ENCODE data around the gene WIPF2.

Gene WIPF2, protein sequence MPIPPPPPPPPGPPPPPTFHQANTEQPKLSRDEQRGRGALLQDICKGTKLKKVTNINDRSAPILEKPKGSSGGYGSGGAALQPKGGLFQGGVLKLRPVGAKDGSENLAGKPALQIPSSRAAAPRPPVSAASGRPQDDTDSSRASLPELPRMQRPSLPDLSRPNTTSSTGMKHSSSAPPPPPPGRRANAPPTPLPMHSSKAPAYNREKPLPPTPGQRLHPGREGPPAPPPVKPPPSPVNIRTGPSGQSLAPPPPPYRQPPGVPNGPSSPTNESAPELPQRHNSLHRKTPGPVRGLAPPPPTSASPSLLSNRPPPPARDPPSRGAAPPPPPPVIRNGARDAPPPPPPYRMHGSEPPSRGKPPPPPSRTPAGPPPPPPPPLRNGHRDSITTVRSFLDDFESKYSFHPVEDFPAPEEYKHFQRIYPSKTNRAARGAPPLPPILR
- 48.0 to 70.2 reads per million in 2 experiments for total RNA-seq

DNA sequence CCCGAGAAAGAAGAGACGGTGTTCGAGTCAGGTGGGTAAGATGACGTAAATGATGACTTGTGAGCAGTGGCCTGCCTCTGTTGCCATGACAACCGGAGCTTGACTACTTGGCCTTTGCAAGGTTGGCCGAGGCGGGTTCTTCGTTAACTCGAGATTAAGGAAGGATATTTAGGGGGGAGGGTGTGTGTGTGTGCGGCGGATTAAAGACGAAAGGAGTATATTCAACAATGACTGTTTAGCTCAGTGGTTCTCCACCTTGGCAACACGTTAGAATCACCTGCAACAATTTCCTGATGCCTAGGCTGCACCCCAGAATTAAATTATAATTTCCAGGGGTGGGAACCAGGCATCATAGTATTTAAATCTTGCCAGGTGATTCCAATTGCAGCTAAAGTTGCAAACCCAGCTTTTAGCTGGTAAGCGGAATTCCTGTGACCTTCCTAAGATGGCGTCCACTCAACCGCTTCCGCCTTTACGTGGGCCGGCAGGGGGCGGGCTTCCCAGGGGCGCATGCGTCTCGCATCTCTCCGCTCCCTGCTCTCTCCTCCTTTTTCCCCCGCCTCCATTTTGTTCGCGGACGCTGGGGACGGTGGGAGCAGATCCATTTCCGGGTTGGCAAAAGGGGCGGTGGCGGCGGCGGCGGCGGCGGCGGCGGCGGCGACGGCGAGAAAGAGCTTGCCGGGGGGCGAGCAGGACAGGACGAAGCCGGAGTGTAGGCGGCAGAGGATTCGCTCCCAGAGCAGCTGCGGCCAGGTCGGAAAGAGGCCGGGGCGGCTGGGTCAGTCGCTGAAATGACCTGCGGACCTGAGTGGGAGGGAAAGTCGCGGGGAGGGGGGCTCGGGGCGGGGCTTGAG lies at the start of gene WIPF2:
Gene WIPF2 (plus strand): TSS at position 565 of the 854 bp plus-strand sequence. CDS start 37,156 bp downstream, outside the sequence.
- peak; percentile 94 for DNase-seq (ENCODE audit: low read depth)

DNA sequence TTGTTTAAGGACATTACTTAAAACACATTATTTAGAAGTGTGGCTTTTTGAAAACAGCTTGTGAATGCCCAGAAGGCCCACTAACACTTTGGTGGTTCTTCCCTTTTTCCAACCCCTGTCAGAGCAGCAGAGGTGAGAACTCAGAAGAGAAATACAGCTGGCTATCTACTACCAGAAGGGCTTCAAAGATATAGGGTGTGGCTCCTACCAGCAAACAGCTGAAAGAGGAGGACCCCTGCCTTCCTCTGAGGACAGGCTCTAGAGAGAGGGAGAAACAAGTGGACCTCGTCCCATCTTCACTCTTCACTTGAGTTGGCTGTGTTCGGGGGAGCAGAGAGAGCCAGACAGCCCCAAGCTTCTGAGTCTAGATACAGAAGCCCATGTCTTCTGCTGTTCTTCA lies 48.8 kb upstream of the WIPF2 start:
- DNase-seq (ENCODE audit: low read depth), result no peak

DNA sequence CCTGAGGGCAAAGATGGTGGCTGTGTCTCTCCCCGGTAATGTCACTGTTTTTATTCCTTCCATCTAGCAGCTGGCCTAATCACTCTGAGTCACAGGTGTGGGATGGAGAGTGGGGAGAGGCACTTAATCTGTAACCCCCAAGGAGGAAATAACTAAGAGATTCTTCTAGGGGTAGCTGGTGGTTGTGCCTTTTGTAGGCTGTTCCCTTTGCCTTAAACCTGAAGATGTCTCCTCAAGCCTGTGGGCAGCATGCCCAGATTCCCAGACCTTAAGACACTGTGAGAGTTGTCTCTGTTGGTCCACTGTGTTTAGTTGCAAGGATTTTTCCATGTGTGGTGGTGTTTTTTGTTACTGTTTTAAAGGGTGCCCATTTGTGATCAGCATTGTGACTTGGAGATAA lies 47.4 kb upstream of the WIPF2 start:
- no peak for DNase-seq (ENCODE audit: low read depth)

DNA sequence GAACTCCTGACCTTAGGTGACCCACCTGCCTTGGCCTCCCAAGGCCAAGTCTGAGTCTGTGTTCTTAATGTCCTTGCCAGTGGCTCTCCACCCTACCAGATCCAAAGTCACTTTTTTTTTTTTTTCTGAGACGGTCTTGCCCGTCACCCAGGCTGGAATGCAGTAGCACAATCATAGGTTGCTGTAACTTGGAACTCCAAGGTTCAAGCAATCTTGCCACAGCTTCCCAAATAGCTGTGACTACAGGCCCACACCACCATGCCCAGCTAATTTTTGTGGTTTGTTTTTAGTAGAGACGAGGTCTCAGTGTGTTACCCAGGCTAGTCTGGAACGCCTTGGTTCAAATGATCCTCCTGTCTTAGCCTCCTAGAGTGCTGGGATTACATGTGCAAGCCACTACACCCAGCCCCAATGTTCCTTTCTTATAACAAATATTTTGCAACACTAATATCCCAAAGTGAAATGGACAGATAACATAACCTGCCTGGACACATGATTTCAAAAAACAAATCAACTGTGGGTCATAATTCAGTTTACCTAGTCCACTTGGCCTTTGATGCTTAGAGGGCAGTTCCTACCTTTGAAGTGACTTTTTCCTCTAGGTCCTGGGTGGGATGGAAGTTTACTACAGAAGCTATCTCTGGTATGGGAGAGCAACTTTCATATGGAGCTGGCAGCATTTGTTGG lies 45.9 kb upstream of the WIPF2 start:
- no peak for DNase-seq (ENCODE audit: low read depth)

DNA sequence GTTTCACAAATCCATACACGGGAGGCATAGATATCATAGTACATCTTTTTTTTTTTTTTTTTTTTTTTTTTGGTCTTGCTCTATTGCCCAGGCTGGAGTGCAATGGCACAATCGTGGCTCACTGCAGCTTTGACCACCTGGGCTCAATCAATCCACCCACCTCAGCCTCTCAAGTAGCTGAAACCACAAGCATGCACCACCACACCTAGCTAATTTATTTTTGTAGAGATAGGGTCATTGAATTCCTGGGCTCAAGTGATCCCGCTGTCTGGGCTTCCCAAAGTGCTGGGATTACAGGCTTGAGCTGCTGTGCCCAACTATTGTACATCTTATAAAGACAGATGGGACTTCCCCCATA lies 45.3 kb upstream of the WIPF2 start:
- DNase-seq (ENCODE audit: low read depth), result no peak

DNA sequence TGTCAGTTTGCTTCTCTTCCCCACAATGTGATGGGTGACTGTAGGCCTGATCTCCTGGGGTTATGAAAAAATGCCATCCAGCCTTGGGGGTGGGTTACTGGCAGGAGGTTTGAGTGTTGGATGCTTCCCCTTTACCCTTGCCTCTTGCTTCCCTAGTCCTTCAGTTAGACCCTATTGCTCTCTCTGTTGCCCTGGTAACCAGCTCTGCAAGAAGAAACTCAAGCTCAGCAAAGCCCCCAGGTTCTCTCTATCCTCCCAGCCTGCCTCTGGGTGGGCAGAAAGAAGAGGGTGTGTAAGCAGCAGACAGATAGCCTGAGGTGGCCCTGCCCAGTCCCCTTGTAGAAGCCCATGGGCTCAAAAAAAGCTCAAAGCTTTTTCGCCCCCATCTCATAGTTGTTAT lies 44.6 kb upstream of the WIPF2 start:
- DNase-seq (ENCODE audit: low read depth), result no peak

DNA sequence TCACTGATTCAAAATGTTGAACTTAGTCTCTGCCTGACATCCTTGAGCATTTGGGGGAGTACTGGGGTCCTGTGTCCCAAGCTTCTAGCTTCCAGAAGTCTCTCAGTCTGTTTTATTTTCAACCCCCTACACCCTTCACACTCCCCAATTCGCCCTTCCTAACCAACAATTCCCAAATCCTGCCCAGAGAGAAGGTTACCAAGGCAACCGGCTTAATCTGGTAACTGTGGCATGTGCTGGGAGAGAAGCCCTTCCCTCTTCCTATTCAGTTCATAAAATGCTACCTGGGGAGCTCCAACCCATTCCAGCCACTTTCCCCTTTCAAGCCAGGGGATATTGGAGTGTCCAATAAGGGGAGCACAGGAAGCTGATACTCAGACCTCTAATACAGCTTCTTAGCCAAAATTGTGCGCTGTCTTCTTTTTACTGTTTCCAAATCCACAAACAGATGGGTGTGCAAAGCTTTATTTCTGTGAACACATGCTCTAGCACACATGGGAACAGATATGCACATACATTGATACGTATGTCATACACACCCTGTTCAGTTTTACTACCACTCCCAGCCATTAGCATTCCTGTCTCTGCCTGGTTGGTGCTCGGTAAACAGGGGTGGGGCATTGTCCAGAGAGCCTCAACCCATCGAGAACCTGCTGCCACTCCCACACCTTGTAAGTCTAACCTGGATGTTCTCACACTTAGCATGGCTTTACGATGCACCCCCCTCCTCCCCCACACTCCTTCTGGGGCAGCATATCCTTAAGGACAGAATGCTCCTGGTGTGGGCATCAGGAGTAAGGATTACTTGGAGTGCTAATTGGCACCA lies 43.0 kb upstream of the WIPF2 start:
- DNase-seq (ENCODE audit: low read depth), result no peak

DNA sequence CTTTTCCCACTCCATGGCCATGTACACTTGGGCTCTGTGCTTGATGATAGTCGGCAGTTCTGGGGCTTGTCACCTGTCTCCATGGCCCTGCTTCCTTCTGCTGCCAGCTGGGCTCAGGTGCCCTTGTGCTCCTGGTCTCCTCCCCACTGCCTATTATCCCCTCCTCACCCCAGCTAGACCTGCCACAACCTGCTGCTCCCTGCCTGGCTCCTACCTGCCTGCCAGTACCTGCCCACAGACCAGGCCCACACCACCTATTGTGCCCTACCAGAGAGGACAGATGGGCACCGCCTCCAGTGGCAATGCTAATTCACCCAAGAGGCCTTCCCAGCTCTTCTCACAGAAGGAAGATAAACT lies 42.4 kb upstream of the WIPF2 start:
- no peak for DNase-seq (ENCODE audit: low read depth)

DNA sequence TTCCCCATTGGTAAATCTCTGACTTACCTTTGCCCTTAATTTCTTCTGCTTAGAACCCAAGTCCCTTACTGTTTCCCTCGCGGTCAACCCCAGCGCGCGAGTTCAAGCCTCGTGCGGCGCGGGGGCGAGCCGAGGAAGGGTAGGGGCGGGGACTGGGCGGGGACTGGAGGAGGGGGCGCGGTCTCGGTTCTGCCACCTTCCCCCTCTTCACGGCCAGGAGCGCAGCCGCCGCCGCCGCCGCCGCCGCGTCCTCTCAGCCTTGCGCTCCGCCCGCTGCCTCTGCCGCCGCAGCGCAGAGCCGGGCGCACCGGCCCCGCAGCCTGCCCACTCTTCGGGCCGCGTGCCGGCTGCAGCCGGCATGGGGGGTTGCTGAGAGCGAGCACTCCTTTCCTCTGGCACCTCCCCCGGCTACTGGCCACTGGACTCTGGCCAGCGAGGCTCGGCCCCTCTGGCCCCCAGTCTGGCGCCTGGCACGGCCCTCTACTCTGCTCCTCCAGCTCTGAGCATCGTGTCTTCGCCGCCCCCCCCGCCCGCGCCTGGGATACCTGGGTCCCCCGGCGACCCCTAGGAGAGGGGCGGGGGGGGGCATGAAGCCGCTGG lies 41.7 kb upstream of the WIPF2 start, which contains the start of gene RAPGEFL1:
Gene RAPGEFL1 (plus strand): TSS at position 196 of the 600 bp plus-strand sequence. CDS start 392 bp downstream, at position 588.
- DNase-seq (ENCODE audit: low read depth), result peak; percentile 76

DNA sequence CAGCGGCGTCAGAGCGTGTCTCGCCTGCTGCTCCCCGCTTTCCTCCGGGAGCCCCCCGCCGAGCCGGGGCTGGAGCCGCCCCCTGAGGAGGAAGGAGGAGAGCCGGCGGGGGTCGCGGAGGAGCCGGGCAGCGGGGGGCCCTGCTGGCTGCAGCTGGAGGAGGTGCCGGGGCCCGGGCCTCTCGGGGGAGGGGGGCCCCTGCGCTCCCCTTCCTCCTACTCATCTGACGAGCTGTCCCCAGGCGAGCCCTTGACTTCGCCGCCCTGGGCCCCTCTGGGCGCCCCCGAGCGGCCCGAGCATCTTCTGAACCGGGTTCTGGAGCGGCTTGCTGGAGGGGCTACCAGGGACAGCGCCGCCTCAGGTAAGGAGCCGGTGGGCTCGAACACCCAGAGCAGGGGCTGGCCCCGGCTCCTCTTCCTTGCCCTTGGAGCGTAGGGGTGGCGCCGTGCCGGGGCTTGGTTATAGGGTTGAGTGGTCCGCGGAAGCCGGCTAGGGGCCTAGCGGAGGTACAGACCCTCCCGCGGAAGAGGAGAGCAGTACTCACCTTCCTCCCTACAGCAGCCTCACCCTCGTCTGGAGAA lies 41.0 kb upstream of the WIPF2 start:
- no peak for DNase-seq (ENCODE audit: low read depth)

DNA sequence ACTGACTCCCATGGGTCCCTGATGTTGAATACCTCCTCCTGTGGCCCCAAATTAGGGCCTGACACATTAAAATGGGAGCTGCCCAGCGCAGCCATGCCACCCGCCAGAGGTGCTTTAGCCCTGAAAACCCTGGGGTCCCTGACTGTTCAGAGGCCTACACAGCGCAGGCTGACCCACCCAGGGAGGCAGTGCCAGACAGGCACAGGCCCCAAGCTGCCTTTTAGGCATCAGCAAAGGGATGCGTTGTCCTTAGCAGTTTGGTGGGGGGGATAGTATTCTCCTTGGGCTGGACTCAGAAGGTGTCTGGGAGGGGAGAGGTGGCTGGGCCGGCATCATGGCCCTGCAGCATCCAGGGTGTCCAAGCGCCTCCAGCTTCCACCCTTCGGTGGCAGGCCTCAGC lies 40.4 kb upstream of the WIPF2 start:
- DNase-seq (ENCODE audit: low read depth), result no peak

DNA sequence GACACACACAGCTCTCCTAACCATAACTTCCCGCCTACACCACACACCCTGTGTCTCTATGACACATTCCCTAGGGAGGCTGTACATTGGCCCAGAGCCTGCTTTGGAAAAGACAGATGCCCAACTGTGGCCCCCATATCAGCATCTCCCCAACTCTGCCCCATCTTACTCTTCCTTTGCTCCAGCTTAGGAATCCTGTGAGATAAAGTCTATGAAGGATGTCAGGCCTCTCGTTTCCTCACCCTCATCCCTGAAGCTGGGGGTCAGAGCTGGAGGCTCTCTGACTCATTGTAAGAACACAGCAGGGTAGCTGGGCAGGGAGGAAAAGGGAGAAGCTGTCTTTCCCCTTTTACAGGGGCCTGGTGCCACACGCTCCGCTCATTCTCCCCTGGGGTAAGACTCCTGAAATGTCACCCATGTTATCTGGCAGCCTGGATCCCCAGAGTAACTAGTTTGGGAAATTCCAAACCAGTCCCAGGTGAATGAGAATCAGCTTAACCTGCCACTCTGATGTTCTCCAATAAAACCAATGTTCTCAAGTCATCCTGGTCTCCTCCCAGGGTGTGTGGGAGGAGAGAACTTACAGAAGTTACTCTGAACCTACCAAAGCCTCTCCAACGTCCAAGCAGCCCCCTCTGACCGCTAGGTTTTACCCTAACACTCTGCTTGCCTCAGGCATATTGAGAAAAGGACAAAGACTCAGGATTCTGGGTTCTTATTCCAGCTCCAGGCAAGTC lies 39.0 kb upstream of the WIPF2 start:
- DNase-seq (ENCODE audit: low read depth), result no peak

DNA sequence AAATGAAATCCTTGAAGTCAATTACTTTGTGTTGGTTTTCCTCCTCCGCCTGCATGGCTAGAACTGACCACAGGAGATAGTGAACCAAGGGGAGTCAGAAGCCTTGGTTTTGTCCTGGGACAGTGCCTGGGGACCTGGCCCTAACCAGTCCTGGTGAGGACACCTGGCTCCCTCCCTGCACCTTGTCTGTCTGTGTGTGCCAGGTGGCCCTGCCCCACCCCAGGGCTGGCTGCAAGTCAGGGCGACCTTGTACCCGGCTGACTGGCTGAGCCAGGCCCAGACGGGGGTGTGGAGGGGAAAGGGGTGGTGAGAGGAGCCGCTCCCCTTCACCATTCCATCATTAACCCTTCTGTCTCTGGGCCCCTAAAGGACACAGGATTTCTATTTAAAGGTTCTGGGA lies 38.4 kb upstream of the WIPF2 start:
- DNase-seq (ENCODE audit: low read depth), result no peak

DNA sequence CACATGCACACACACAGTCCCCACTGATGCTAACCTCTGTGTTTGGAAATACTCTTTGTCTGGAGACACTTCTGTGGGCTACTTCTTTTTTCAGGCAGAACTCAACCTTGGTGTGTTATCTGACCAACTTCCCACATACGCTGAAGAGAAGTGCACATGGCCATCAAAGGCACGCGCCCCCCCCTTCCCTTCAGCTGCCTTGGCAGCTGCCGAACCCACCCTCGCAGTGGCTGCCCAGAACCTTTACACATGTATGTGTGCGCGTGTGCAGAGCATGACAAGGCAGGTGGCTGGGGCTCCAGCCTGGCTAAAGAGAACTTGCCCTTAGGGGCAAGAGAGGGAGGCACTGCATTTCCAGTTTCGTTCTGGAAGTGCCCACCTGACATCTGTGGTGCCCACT lies 37.9 kb upstream of the WIPF2 start:
- no peak for DNase-seq (ENCODE audit: low read depth)

DNA sequence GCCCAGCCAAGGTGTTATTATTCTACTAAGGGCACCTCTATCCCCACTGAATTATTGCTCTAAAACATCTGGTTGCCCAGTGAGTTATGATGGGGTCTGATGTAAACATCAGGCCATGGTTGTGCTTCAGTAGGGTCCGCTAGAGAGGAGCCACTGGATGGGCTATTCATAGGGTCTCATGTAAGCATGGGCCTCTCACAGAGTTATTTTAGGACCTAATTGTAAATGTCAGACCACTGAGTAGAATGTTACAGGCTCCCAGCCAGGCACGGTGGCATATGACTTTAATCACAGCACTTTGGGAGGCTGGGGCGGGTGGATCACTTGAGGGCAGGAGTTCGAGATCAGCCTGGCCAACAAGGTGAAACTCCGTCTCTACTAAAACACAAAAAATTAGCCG lies 36.5 kb upstream of the WIPF2 start:
- DNase-seq (ENCODE audit: low read depth), result no peak

DNA sequence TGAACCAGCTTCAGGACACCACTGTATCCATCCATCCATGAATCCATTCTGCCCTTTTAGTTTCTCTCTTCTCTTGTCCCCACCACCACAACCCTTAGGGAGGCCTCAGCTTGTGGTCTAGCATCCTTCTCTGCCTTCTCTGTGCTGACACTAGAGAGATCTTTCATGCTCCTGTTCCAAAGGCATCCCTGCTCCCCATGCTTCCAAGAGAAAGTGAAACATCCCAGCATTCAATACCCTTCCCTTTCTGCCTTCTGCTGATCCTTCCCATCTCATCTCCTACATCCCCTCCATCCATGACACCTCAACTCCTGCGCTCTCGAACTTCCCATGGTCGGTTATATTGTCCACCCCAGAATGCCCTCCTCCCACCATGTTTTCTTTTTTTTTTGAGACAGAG lies 31.9 kb upstream of the WIPF2 start:
- DNase-seq (ENCODE audit: low read depth), result no peak

DNA sequence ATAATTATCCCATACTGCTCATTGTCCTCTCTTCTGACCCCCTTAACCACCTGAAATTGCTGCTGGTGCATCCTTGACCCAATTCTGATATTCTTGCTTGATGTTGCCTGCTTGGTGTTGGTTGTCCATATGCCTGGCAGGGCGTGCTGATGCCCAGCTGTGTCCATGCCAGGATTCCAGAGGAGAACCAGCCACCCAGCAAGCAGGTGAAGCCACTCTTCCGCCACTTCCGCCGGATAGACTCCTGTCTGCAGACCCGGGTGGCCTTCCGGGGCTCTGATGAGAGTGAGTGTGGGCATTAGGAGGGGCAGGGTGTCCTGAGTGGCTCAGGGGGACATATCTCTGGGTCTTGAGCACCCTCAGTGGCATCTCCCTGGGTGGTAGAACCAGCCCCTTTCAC lies 30.4 kb upstream of the WIPF2 start:
- DNase-seq (ENCODE audit: low read depth), result no peak

DNA sequence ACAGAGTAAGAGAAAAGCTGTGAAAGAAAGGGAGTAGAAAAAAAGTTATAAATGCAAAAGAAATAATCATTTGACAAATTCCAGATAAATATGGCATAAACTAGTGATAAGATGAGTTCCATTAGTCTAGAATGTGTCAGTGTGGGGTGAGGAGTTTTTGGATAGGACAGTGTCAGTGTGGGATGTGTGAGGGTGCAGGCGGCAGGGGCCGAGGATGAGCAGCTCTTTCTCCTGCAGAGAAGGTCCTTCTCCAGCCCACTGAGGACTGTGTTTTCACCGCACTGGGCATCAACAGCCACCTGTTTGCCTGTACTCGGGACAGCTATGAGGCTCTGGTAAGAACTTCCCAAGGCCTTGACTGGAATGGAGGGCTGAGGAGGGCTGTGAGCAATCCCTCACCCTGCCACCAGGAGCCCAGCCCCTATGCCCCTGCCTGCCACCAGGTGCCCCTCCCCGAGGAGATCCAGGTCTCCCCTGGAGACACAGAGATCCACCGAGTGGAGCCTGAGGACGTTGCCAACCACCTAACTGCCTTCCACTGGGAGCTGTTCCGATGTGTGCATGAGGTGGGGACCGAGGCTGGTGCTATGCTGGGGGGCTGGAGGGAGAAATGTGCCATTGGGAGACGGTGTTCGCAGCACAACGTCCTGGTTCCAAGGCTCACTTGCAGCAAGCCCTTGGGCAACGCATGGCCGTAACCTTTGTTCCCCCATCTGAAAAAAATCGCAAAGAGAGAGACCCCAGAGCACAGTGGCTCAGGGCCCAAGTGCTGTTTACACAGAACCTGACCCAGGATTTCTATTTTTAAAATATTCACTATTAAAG lies 28.7 kb upstream of the WIPF2 start:
- DNase-seq (ENCODE audit: low read depth), result no peak

All from T follicular helper cell (primary cell).